GM20000 (cell line): ENCODE results near the gene LHX5.

ENCODE experiments used
- DNase-seq: peaks from one replicate; pipeline ENCODE4 v3.0.0; 2012; ENCODE audit warnings: low spot score
- CTCF ChIP-seq: IDR thresholded peaks from 2 replicates; pipeline ENCODE4 v1.5.1; 2012; ENCODE audit warnings: mild to moderate bottlenecking, control low read depth; ENCODE audit errors: extremely low read depth, missing control alignments

LHX5 gene

GRCh38 chr12:113445544-113446171, 26.0 kb downstream of the LHX5 start:
- no peak for DNase-seq
- no peak for TF ChIP-seq CTCF

- no peak for TF ChIP-seq CTCF
- DNase-seq = no peak
Measured at GRCh38 chr12:113443030-113443539, 28.6 kb downstream of the LHX5 start.

- TF ChIP-seq CTCF = no peak
- no peak for DNase-seq
Measured at GRCh38 chr12:113440947-113441782, 30.5 kb downstream of the LHX5 start.

GRCh38 chr12:113440336-113440735, 31.3 kb downstream of the LHX5 start:
- DNase-seq = no peak
- no peak for TF ChIP-seq CTCF

GRCh38 chr12:113439606-113440030, 32.1 kb downstream of the LHX5 start:
- DNase-seq = peak; percentile 47
- TF ChIP-seq CTCF = peak; percentile 63

GRCh38 chr12:113439301-113439597, 32.4 kb downstream of the LHX5 start:
- no peak for TF ChIP-seq CTCF
- no peak for DNase-seq

GRCh38 chr12:113438523-113439300, 33.0 kb downstream of the LHX5 start:
- TF ChIP-seq CTCF = no peak
- DNase-seq = no peak
